DMS114 treated with DMSO at 0.1 percent for 48 hours (cell line): ENCODE results near the gene CNNM3.

Experiments
- DNase-seq: peaks from one replicate; lab custom pipeline; 2025; ENCODE audit not compliant: unreplicated experiment; lab: John Stamatoyannopoulos, UW

The CNNM3 gene

GRCh38 chr2:96838345-96839292 lies 22.6 kb downstream of the CNNM3 start:
- DNase-seq: no peak

DNA sequence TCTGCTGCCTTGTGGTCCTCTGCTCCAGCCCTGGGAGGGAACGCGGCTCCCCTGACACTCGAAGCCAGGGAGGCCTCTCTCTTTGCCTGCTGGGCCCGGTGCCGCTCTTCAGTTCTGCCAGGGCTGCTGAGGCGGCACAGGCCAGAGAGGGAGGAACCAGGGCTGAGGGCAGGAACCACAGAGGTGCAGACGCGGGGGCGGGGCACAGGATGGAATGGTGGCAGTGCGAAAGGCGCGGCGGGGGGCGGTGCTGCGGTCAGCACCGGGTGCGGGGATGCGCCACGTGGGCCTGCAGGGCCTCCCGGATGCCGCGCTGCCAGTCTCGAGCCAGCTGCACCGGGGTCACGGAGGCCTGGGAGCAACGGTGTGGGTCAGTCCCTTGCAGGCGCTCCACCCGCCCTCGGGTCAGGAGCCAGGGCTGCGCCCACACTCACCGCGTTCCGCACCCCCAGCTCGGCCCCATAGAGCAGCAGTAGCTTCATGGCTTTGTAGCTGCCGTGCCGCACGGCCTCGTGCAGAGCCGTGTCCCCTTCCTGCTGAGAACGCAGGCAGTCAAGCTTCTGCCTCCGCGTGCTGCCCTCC lies 23.3 kb downstream of the CNNM3 start:
- no peak for DNase-seq

GRCh38 chr2:96839875-96840850 lies 24.1 kb downstream of the CNNM3 start:
- DNase-seq: no peak

DNA sequence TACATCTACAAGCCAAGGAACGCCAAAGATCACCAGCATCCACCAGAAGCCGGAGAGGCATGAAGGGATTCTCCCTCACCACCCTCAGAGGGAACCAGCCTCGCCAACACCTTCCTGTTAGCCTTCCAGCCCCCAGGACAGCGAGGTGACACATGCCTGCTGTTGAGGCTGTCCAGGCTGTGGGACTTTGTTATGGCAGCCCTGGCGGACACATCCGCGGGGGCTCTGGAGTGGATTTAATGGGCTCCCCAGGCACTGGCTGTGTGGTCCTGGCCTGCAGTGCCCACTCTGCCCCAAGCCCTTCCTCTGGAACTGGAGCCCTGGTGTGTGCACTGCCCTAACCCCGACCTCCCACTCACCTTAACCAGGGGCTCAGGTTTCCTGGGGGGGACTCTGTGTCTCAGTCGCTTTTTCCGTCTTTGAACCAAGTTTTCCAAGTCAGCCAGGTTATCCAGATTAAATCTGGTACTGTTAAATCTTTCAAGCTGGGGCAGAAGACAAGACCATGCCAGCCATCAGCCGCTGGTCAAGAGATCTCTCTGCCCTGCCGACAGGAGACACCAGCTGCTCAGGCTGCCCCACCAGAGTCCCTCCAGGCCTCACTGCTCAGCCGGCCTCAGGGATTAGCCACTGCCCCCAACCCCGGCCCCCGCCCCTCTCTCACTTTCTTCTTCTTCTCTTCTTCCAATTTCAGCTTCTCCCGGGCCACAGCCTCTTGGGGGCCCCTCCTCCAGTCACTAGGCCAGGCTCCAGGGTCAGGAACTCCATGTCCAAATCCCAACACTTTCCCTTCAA lies 25.8 kb downstream of the CNNM3 start:
- DNase-seq: no peak

DNA sequence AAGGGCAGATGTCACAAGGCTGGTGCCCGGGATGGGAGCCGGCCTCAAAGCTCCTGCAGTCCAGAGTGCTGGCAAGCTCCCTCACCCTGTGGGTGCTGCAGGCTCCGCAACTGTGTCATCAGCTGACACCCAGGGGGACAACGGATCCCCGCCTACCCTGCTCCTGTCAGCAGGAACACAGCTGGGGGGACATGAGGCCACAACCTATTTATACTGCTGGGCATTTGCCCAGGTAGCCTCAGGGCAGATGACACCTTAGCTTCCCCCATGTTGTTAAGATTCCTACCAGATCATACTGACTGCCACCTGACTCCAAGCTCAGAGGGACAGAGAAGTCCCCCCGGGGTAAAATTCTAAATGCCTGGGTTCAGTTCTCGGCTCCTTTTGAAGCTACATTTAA lies 26.5 kb downstream of the CNNM3 start:
- DNase-seq: no peak

DNA sequence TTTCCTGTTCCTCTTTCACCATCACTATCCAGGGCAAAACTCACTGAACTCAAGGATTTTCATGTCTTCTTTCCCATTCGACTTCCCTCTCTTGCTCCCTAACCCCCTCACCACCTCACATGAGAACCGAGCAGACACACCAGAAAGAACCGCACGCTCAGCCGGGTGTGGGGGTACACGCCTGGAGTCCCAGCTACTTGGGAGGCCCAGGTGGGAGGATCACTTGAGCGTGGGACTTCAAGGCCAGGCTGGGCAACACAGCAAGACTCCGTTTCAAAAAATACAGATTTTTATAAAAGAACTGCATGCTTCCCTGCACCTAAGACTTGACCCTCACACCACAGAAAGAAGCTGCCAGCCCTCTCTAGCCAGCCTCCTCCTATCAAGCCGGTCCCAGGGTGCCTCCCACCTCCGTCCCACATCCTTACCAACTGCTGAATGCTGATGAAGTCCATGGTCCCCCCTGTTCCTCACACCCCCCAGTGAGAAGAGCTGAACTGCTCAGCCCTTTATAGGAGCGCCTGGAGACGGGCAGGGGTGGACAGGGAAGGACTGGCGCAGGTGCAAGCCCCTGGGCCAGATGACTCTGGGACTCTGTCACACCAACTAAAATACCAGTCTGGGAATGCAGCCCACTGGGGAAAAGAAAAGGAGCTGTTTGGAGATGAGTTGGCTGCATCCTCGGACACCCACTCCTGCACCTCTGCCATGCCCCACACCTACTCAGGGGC lies 27.6 kb downstream of the CNNM3 start, which contains the start of gene ANKRD23:
ANKRD23 (minus strand) TSS at position 484 of the 731 bp plus-strand sequence; CDS start at position 455, 29 bp downstream.
- no peak for DNase-seq

DNA sequence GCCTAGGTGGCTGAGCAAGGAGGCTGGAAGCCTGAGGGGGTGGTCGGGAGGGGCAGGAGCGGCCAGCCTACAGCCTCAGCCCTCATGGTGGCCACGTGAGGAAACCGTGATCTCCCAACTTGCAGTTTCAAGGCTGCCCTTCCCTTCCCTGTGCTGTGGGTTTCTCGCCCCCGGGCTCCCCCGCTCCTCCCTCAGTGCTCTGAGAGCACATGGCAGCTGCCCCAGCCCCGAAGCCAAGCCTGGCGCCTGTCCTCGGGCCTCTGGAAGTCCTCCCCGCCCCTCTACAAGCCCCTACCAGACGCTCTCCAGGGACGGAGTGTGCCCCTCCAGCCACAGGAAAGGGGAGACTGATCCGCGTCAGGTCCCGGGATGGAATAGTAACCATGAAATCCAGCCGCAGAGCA lies 28.3 kb downstream of the CNNM3 start:
- no peak for DNase-seq

- no peak for DNase-seq
Observed at GRCh38 chr2:96846825-96847224, 30.8 kb downstream of the CNNM3 start.

DNA sequence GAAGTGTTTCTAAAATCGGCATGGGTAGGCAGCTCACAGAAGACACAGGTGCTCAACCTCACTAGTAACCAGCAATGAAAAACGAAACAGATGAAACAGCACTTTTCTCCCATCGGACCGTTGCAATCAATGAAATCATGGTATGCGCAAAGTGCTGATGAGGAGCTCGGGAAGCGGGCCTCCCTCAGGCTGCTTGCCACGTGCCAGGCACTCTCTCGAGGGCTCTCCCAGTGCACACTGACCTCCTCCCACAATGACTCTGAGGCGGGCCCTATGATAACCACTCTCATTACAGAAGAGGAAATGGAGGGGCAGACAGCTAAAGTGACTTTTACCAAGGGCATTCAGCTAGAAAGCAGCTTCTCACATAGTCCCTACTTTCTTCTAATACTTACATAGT lies 31.5 kb downstream of the CNNM3 start:
- no peak for DNase-seq

- no peak for DNase-seq
Observed at GRCh38 chr2:96848264-96848663, 32.2 kb downstream of the CNNM3 start.

DNA sequence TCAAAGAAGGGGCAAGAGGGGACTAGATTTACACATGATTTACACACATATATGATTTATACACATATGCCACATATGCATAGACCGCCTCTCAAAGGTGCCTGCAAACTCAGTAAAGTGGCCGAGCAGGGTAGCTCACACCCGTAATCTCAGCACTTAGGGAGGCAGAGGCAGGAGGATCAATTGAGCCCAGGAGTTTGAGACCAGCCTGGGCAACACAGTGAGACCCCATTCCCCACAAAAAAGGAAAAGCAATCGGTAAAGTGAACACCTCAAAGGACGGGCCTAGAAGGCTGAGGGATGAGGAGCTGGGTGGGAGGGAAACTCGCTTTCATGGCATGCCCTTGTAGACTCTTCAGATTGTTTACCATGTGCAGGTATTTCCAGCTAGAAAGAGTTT lies 36.6 kb downstream of the CNNM3 start:
- no peak for DNase-seq

DNA sequence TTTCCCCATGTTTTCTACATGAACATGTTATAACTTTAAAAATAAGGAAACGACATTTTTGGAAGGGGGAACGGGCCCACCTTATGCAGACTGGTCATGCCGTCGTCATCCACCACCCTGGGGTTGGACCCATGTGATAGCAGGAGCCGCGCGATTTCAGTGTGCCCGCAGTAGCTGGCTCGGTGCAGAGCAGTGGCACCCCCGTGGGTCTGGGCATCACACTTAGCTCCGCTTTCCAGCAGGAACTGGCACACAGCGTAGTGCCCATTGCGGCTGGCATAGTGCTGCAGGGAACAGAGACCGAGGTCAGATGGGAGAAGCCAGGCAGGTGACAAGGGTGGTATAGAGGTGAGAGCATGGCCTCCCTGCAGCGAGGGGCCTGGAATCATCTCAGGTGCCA lies 37.3 kb downstream of the CNNM3 start:
- no peak for DNase-seq

- DNase-seq: no peak
Observed at GRCh38 chr2:96856776-96857666, 41.0 kb downstream of the CNNM3 start.

GRCh38 chr2:96857667-96858372 lies 41.8 kb downstream of the CNNM3 start, which contains the start of gene ANKRD39:
Gene ANKRD39, minus strand, starts transcription at chr2:96858016. Its CDS starts 29 bp downstream, at chr2:96857987.
- peak; percentile 96 for DNase-seq

DNA sequence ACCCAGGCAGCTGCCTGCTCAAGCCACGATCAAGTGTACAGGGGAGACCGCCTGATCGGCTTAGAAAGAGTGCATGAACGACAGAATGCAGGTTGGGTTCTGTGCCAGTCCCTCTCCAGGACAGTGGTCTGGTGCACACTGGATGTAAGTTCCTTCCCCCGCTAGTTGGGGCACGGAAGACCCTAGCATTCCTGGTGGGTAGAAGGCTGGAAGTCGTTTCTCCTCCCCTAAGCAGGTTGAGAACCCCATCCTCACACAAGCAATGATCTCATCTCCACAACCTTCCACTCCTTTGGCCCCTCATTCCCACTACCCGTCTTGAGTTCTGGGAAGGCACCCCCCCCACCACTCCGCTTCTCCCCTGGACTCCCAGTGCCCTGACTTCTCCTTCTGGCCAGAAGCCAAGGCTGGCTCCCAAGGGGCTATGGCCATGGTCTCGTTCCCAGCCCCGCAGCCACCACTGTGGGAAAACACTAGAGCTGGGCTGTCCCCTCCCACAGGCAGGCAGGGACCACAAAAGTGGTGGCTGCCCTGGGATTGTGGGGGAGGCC lies 43.1 kb downstream of the CNNM3 start:
- DNase-seq: no peak

DNA sequence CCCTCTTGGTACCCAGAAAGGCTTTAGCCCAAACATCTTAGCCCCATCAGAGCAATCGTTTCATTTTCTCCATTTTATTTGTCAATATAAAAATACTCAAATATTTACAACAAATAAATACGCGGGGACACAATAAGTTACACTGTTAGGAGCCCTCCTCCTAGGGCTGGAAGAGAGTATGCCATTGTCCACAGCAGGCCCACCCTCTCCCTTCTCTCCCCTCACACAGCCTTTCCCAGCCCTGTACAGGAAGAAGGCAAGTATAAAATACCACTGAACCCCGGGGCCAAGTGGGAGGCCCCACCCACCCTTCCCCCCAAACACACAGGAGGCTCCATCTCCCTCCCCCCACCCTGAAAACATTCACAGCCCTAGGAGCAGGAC lies 43.6 kb downstream of the CNNM3 start:
- DNase-seq: no peak
